Measurements from ENCODE around the gene UROS.

UROS gene

DNA sequence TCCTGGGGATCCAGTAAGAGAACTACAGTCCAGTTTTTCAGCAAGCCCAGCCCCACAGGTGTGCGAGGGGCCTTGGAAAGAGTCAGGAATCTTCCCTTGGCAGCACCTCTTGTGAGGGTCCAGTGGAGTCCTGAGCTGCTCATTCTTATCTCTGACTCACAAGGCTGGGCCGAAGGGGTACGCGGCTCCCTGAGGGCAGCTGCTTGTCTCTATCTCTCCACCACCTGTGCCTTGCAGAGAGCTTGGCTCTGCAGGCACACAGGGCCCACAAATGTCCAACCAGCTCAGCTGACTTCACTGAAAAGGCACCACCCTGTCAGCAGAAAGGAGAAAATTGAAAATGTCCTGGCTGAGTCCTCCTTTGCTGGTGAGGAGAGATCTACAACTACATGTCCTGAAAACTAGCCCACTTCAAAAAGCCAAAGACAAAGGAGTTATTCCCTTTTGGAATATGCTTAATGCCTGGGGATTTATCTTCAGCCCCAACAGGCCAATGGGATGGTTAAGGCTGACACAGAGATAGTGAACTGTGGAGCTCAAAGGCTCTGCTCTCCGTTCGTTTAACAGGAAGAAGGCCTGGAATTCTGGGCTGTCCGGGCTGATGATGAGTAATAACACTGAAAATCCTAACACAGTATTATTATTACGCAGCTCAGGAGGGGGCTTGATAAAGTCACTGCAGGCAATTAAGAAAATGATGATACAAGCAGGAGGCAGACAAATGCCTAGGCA, 23.4 kb downstream of the UROS start:
- Histone ChIP-seq H4K20me1 (ENCODE audit: control insufficient read depth, insufficient read depth, low read depth, low read length) (no peaks in the 10 kb centered on the region), H3K27ac (ENCODE audit: low read depth, low read length) (no peak overlapping the region), H3K4me1 (ENCODE audit: control insufficient read depth, low read length) (no peaks in the 10 kb centered on the region), H3K79me2 (ENCODE audit: control insufficient read depth, low read length) (no peaks in the 10 kb centered on the region), H3K27me3 (ENCODE audit: control insufficient read depth, low read length) (no peaks in the 10 kb centered on the region), H3K4me2 (ENCODE audit: low read length) (no peak overlapping the region), H3K4me3 (ENCODE audit: low read length) (no peak overlapping the region), H3F3A (ENCODE audit: control insufficient read depth, insufficient read depth) (no peaks in the 10 kb centered on the region), H3K9me3 (ENCODE audit: control insufficient read depth, insufficient read depth, low read length) (no peaks in the 10 kb centered on the region), H3K9me2 (replicated peaks; ENCODE audit: control insufficient read depth, low read length) (no peaks in the 10 kb centered on the region), H3K36me3 (ENCODE audit: control insufficient read depth, low read length) (peaks cover 5% of the 10 kb centered on the region)
- TF ChIP-seq CTCF (IDR thresholded peaks at IDR 0.05; ENCODE audit: low read depth, low read length, poor library complexity, severe bottlenecking) (no peak), EZH2phosphoT487 (IDR thresholded peaks at IDR 0.05; ENCODE audit: borderline replicate concordance, low read length) (no peak)

DNA sequence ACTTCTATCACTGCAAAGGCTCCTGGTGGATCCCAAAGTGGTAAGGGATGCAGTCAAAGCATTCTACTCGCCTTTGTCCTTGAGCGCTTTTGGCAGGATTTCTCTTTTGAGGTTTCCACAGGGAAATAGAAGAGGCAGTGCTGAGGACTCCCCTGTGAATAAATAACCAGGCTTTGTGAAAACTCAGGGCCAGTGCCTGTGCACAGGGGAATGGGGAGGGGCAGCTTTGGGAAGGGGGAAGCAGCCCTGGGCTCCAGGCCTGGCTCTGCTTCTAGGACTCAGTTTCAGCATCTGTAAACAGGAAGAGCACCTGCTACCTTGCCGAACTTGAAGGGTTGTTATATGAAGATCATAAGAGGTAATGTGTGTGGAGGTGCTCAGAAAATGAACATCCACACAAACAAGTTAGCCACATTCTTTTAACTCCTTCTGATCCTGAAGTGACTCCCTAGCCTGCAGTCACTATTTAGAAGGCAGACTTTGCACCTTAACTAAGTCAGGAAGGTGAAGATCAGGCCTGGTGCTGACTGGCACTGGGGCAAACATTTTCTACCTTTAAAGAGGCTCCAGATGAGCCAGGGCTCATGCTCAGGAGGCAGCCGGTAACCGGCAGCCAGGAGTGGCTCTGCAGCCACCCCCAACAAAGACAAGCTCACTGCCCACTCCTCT, 24.9 kb downstream of the UROS start:
- no peak overlapping the region for H3K27ac ChIP-seq (ENCODE audit: low read depth, low read length)
- TF ChIP-seq EZH2phosphoT487 (IDR thresholded peaks at IDR 0.05; ENCODE audit: borderline replicate concordance, low read length) (no peak), CTCF (IDR thresholded peaks at IDR 0.05; ENCODE audit: low read depth, low read length, poor library complexity, severe bottlenecking) (no peak)
- H3K9me3 ChIP-seq (ENCODE audit: control insufficient read depth, insufficient read depth, low read length), result no peaks in the 10 kb centered on the region
- no peaks in the 10 kb centered on the region for H3K9me2 ChIP-seq (replicated peaks; ENCODE audit: control insufficient read depth, low read length)
- no peaks in the 10 kb centered on the region for H3F3A ChIP-seq (ENCODE audit: control insufficient read depth, insufficient read depth)
- no peaks in the 10 kb centered on the region for H3K4me1 ChIP-seq (ENCODE audit: control insufficient read depth, low read length)
- peaks cover 11% of the 10 kb centered on the region for H3K36me3 ChIP-seq (ENCODE audit: control insufficient read depth, low read length)
- no peaks in the 10 kb centered on the region for H3K79me2 ChIP-seq (ENCODE audit: control insufficient read depth, low read length)
- H3K4me2 ChIP-seq (ENCODE audit: low read length), result no peak overlapping the region
- no peaks in the 10 kb centered on the region for H3K27me3 ChIP-seq (ENCODE audit: control insufficient read depth, low read length)
- H3K4me3 ChIP-seq (ENCODE audit: low read length), result no peak overlapping the region
- no peaks in the 10 kb centered on the region for H4K20me1 ChIP-seq (ENCODE audit: control insufficient read depth, insufficient read depth, low read depth, low read length)

DNA sequence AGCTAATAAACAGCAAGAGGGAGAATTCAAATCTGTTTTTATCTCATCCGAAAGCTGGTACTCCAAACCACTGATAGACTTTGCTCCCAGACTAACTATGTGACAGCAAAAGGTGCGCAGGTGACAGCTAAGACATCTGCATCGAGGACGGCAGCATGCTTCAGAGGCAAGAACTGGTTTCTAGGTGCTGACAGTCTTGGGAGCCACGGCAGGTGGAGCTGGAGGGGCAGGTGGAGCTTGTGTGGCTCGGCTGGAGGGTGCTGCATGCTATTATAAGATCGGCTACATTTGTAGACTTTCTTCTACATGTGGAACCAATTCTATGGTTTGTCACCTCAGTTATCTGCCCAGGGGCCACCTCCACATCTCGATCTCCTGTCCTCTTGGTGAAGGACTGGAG, 25.6 kb downstream of the UROS start:
- H4K20me1 ChIP-seq (ENCODE audit: control insufficient read depth, insufficient read depth, low read depth, low read length), result no peaks in the 10 kb centered on the region
- no peaks in the 10 kb centered on the region for H3K9me2 ChIP-seq (replicated peaks; ENCODE audit: control insufficient read depth, low read length)
- no peaks in the 10 kb centered on the region for H3K27me3 ChIP-seq (ENCODE audit: control insufficient read depth, low read length)
- H3K4me1 ChIP-seq (ENCODE audit: control insufficient read depth, low read length), result no peaks in the 10 kb centered on the region
- no peak overlapping the region for H3K4me2 ChIP-seq (ENCODE audit: low read length)
- H3K9me3 ChIP-seq (ENCODE audit: control insufficient read depth, insufficient read depth, low read length), result no peaks in the 10 kb centered on the region
- no peaks in the 10 kb centered on the region for H3K79me2 ChIP-seq (ENCODE audit: control insufficient read depth, low read length)
- no peak overlapping the region for H3K27ac ChIP-seq (ENCODE audit: low read depth, low read length)
- no peak overlapping the region for H3K4me3 ChIP-seq (ENCODE audit: low read length)
- no peaks in the 10 kb centered on the region for H3F3A ChIP-seq (ENCODE audit: control insufficient read depth, insufficient read depth)
- TF ChIP-seq CTCF (IDR thresholded peaks at IDR 0.05; ENCODE audit: low read depth, low read length, poor library complexity, severe bottlenecking) (no peak), EZH2phosphoT487 (IDR thresholded peaks at IDR 0.05; ENCODE audit: borderline replicate concordance, low read length) (no peak)
- H3K36me3 ChIP-seq (ENCODE audit: control insufficient read depth, low read length), result peaks cover 14% of the 10 kb centered on the region
